Stomach (tissue), 9 donors: ENCODE measurements around the gene CHCHD6. TPM values are rescaled to one million over a fixed set of nuclear protein-coding genes. Genes with fewer than 3 reads are reported as not detected.

Experiments used
- DNase-seq, 2 donors: peaks; one replicate each; pipeline versions ENCODE4 v3.0.0 to v3.0.0-alpha.2; 2013 to 2019
- H3K27ac ChIP-seq, 5 donors: fragments of 200-600 bp in 4 of 5; sonication (generic) in 4 of 5; one replicate each; pipeline ENCODE4 v1.5.1; 2013 to 2019; ENCODE audit warnings: mild to moderate bottlenecking in 1 of 5, moderate library complexity in 1 of 5
- H3K27me3 ChIP-seq, 3 donors: fragments of 200-600 bp; sonication (generic); one replicate each; pipeline ENCODE4 v1.5.1; 2017 to 2019; ENCODE audit warnings: mixed run types in 1 of 3
- H3K36me3 ChIP-seq, 4 donors: fragments of 200-600 bp; sonication (generic); 1 replicate in 3 of 4; 2 replicates in 1 of 4; pipeline ENCODE4 v1.5.1; 2016 to 2019
- H3K4me1 ChIP-seq, 4 donors: fragments of 200-600 bp; sonication (generic); one replicate each; pipeline ENCODE4 v1.5.1; 2016 to 2019
- H3K4me3 ChIP-seq, 4 donors: fragments of 200-600 bp; sonication (generic) in 3 of 4; one replicate each; pipeline ENCODE4 v1.5.1; 2016 to 2019; ENCODE audit warnings: mild to moderate bottlenecking in 1 of 4
- H3K9me3 ChIP-seq, 4 donors: fragments of 200-600 bp; sonication (generic); one replicate each; pipeline ENCODE4 v1.5.1; 2016 to 2019
- CTCF ChIP-seq, 7 experiments: fragments of 450-650 bp in 4 of 7; fragments of 200-600 bp in 3 of 7; sonication (generic) in 3 of 7; IDR thresholded peaks; one replicate each; pipeline ENCODE4 v1.5.1; 2016 to 2019; ENCODE audit warnings: antibody characterized with exemption in 7 of 7, control low read depth in 2 of 7, mild to moderate bottlenecking in 1 of 7
- EP300 ChIP-seq: sonication (generic); formaldehyde crosslinking; IDR thresholded peaks from one replicate; pipeline ENCODE4 v1.6.1; 2017; ENCODE audit warnings: antibody characterized with exemption
- POLR2A ChIP-seq, 4 donors: fragments of 450-650 bp; IDR thresholded peaks; one replicate each; pipeline ENCODE4 v1.6.1; 2016; ENCODE audit warnings: antibody characterized with exemption in 4 of 4, control low read depth in 2 of 4, mild to moderate bottlenecking in 1 of 4, moderate library complexity in 1 of 4
- POLR2AphosphoS5 ChIP-seq, 3 donors: sonication (generic); formaldehyde crosslinking; IDR thresholded peaks; one replicate each; pipeline ENCODE4 v1.6.1; 2016; ENCODE audit warnings: antibody characterized with exemption in 3 of 3
- WGBS, 5 donors: extraction: QIAGEN DNeasy Blood & Tissue Kit in 3 of 5; methylation state at CpG; one replicate each; pipeline versions ENCODE4 v1.1.5 to v1.1.7; 2013 to 2018; 5-methylcytosine and 5-hydroxymethylcytosine counted together
- intact Hi-C: fragments of 100-400 bp; cut with DNase I; formaldehyde crosslinking; loops from one replicate; pipeline ENCODE4 v1.15.1; 2023; ENCODE audit warnings: low total_unique reads
- polyA plus RNA-seq, 3 donors: library from polyadenylated mRNA; stranded (reverse); fragments of 200-250 nt; gene quantifications; one replicate each; pipeline ENCODE4 v1.2.3, GENCODE V29; 2013
- total RNA-seq, 5 donors: library from RNA; depleted of rRNA; stranded (reverse); fragments of >200 nt; gene quantifications; one replicate each; pipeline versions ENCODE4 v1.1.0 to v1.2.3, GENCODE V29; 2014 to 2016
- donor health status: healthy with polysubstance abuse.
- donor health status: Bipolar disorder and iron deficiency.
- donor health status: healthy.

Gene CHCHD6
- total and polyA plus RNA-seq, 8 donors, result 4.0 to 40.8 (median 11.9) TPM; not detected in 1

GRCh38 chr3:126983276-126983652, 279.2 kb downstream of the CHCHD6 start:
- TF ChIP-seq EP300 (no peak), POLR2AphosphoS5 (IDR thresholded peaks at IDR 0.05) (no peak), CTCF (IDR thresholded peaks at IDR 0.05) (no peak), POLR2A (IDR thresholded peaks at IDR 0.05) (no peak)
- peak overlapping the region in 2 of 5 donors; percentile 65 to 77 for H3K27ac ChIP-seq
- intact Hi-C loops, result loop anchor here (5.0 kb wide), 1 partner anchor 231 kb away; no protein-coding TSS in a partner anchor

GRCh38 chr3:126983653-126984390, 279.8 kb downstream of the CHCHD6 start:
- WGBS, 5 donors, result 0 to 4% (median 2%) methylated on average over 7 to 61 of the region's 61 CpGs
- DNase-seq, result peak in 1 of 2 donors; percentile 80
- Histone ChIP-seq H3K4me3 (peak overlapping the region; percentile 69 to 91 (median 78)), H3K4me1 (peaks cover 19 to 43% (median 34%) of the 10 kb centered on the region in 4 donors), H3K27ac (peak overlapping the region in 3 of 5 donors; percentile 47 to 77 (median 65)), H3K9me3 (no peaks in the 10 kb centered on the region), H3K36me3 (peaks cover under 1 to 11% (median 6%) of the 10 kb centered on the region in 4 donors), H3K27me3 (peaks cover 0 to 29% (median 0%) of the 10 kb centered on the region in 3 donors)
- intact Hi-C loops, result loop anchor here (5.0 kb wide), 1 partner anchor 232 kb away; no protein-coding TSS in a partner anchor
- no peak for TF ChIP-seq POLR2AphosphoS5 (IDR thresholded peaks at IDR 0.05)
- no peak for TF ChIP-seq CTCF (IDR thresholded peaks at IDR 0.05)
- no peak for TF ChIP-seq EP300
- TF ChIP-seq POLR2A (IDR thresholded peaks at IDR 0.05), result no peak

More at GRCh38 chr3:126983276-126983652, 279.2 kb downstream of the CHCHD6 start:
- 0 to 2% (median 1%) methylated on average over 1 to 69 of the region's 70 CpGs for WGBS, 5 donors
- Histone ChIP-seq H3K4me1 (peaks cover 19 to 43% (median 34%) of the 10 kb centered on the region in 4 donors), H3K27me3 (peaks cover 0 to 35% (median 0%) of the 10 kb centered on the region in 3 donors), H3K36me3 (peaks cover 0 to 6% (median 1%) of the 10 kb centered on the region in 4 donors), H3K9me3 (no peaks in the 10 kb centered on the region), H3K4me3 (peak overlapping the region; percentile 69 to 91 (median 78))
- peak in 1 of 2 donors; percentile 64 for DNase-seq

- intact Hi-C loops, result loop anchor here (5.0 kb wide), 1 partner anchor 232 kb away; no protein-coding TSS in a partner anchor
- Histone ChIP-seq H3K27ac (peak overlapping the region in 2 of 5 donors; percentile 65 to 77), H3K27me3 (peaks cover 0 to 22% (median 0%) of the 10 kb centered on the region in 3 donors), H3K4me1 (peaks cover 19 to 43% (median 34%) of the 10 kb centered on the region in 4 donors), H3K4me3 (peak overlapping the region; percentile 69 to 91 (median 78)), H3K9me3 (no peaks in the 10 kb centered on the region), H3K36me3 (peaks cover 8 to 19% (median 14%) of the 10 kb centered on the region in 4 donors)
- TF ChIP-seq POLR2AphosphoS5 (IDR thresholded peaks at IDR 0.05) (no peak), EP300 (no peak), POLR2A (IDR thresholded peaks at IDR 0.05) (no peak), CTCF (IDR thresholded peaks at IDR 0.05) (no peak)
- 58 to 70% (median 65%) methylated on average over 15 to 21 of the region's 21 CpGs for WGBS, 5 donors
- no peak for DNase-seq
These were observed 280.5 kb downstream of the CHCHD6 start for GRCh38 chr3:126984391-126985131.
